Activated CD4-positive, alpha-beta memory T cell treated with anti-CD3 and anti-CD28 coated beads for 36 hours (primary cell): ENCODE measurements around the gene CABP4. TPM values are rescaled to one million over a fixed set of nuclear protein-coding genes. Genes with fewer than 3 reads are reported as not detected.
A peak's percentile ranks its signal among the peaks of the same experiment; 100 is the strongest.

ENCODE experiments used
- CTCF ChIA-PET: fragments of 350-600 bp; sonication (Branson Sonifier 250); formaldehyde crosslinking; loops from one replicate; lab custom pipeline; 2021; ENCODE audit warnings: antibody characterized with exemption, inconsistent platforms; lab: Charles Lee
- POLR2A ChIA-PET: fragments of 350-600 bp; sonication (Branson Sonifier 250); formaldehyde crosslinking; loops from one replicate; lab custom pipeline; 2021; ENCODE audit warnings: antibody characterized with exemption; lab: Charles Lee
- DNase-seq: peaks from one replicate; pipeline ENCODE4 v3.0.0-alpha.2; 2020
- H3K27ac Mint-ChIP-seq: one replicate; pipeline ENCODE4 v1.8.0; 2021; ENCODE audit warnings: mixed read lengths
- H3K27me3 Mint-ChIP-seq: one replicate; pipeline ENCODE4 v1.8.0; 2021; ENCODE audit warnings: mixed read lengths
- H3K36me3 Mint-ChIP-seq: one replicate; pipeline ENCODE4 v1.8.0; 2021; ENCODE audit warnings: mixed read lengths
- H3K4me1 Mint-ChIP-seq: one replicate; pipeline ENCODE4 v1.8.0; 2021; ENCODE audit warnings: low read depth, mixed read lengths
- H3K4me3 Mint-ChIP-seq: one replicate; pipeline ENCODE4 v1.8.0; 2021; ENCODE audit warnings: mild to moderate bottlenecking, mixed read lengths
- H3K9me3 Mint-ChIP-seq: one replicate; pipeline ENCODE4 v1.8.0; 2021; ENCODE audit warnings: mixed read lengths
- intact Hi-C: fragments of 100-400 bp; cut with micrococcal nuclease; formaldehyde crosslinking; loops from one replicate; pipeline ENCODE4 v1.15.1; 2023
- total RNA-seq, 2 experiments: library from RNA; stranded (reverse); gene quantifications; one replicate each; pipeline ENCODE4 v1.2.3, GENCODE V29; 2021

The CABP4 gene
- total RNA-seq: 1 to 10 TPM; 1.0 to 1.2 TPM

- no peak for DNase-seq
- Mint-ChIP-seq H3K36me3 (no peaks in the 10 kb centered on the region), H3K4me1 (peaks cover 5% of the 10 kb centered on the region), H3K9me3 (no peaks in the 10 kb centered on the region), H3K27me3 (no peaks in the 10 kb centered on the region), H3K4me3 (no peak within 1 kb of the TSS), H3K27ac (no peak within 1 kb of the TSS)
- intact Hi-C loops: no loop called here
- POLR2A ChIA-PET: no interaction called here
- CTCF ChIA-PET: no interaction called here
These were observed at the start of gene CABP4 for GRCh38 chr11:67455054-67455453. TSS of gene CABP4 (plus strand) at chr11:67455354. CDS start at chr11:67455424, 70 bp downstream.

GRCh38 chr11:67405688-67406339 lies 49.3 kb upstream of the CABP4 start:
- ChIA-PET POLR2A (interaction anchor here (0.6 to 6.6 kb wide), 8 partner anchors 10 to 80 kb away, joined by 3 to 68 read pairs (median 8); partner anchors contain the start of genes CARNS1, PTPRCAP, RAD9A and RPS6KB2), CTCF (interaction anchor here (0.8 to 5.7 kb wide), 7 partner anchors 11 to 138 kb away, joined by 3 to 46 read pairs (median 3); partner anchors contain the start of gene PTPRCAP)
- intact Hi-C loops: loop anchor here (2.0 kb wide), 1 partner anchor 31 kb away; the partner anchor contains the start of gene PTPRCAP
- no peaks in the 10 kb centered on the region for H3K9me3 Mint-ChIP-seq
- H3K4me1 Mint-ChIP-seq: peaks cover 67% of the 10 kb centered on the region
- DNase-seq: no peak
- peak overlapping the region; percentile 87 for H3K4me3 Mint-ChIP-seq
- peaks cover 46% of the 10 kb centered on the region for H3K36me3 Mint-ChIP-seq
- H3K27ac Mint-ChIP-seq: peak overlapping the region; percentile 93
- H3K27me3 Mint-ChIP-seq: no peaks in the 10 kb centered on the region

GRCh38 chr11:67406420-67406968 lies 48.7 kb upstream of the CABP4 start:
- POLR2A ChIA-PET: interaction anchor here (1.1 to 3.5 kb wide), 6 partner anchors 12 to 78 kb away, joined by 3 to 22 read pairs (median 7); partner anchors contain the start of genes PTPRCAP and RPS6KB2
- Mint-ChIP-seq H3K9me3 (no peaks in the 10 kb centered on the region), H3K27ac (peak overlapping the region; percentile 93), H3K27me3 (no peaks in the 10 kb centered on the region), H3K4me3 (peak overlapping the region; percentile 87), H3K4me1 (peaks cover 74% of the 10 kb centered on the region), H3K36me3 (peaks cover 46% of the 10 kb centered on the region)
- intact Hi-C loops: no loop called here
- no peak for DNase-seq
- CTCF ChIA-PET: interaction anchor here (0.8 to 1.6 kb wide), 6 partner anchors 12 to 59 kb away, joined by 3 to 7 read pairs (median 3); no protein-coding TSS in a partner anchor

- peak; percentile 50 for DNase-seq
- peak overlapping the region; percentile 93 for H3K27ac Mint-ChIP-seq
- intact Hi-C loops: no loop called here
- POLR2A ChIA-PET: interaction anchor here (1.1 to 3.5 kb wide), 8 partner anchors 11 to 78 kb away, joined by 3 to 22 read pairs (median 6); partner anchors contain the start of genes POLD4, PTPRCAP, RPS6KB2 and TMEM134
- H3K9me3 Mint-ChIP-seq: no peaks in the 10 kb centered on the region
- CTCF ChIA-PET: interaction anchor here (0.8 to 1.6 kb wide), 6 partner anchors 11 to 58 kb away, joined by 3 to 7 read pairs (median 3); no protein-coding TSS in a partner anchor
- H3K4me3 Mint-ChIP-seq: peak overlapping the region; percentile 87
- no peaks in the 10 kb centered on the region for H3K27me3 Mint-ChIP-seq
- peaks cover 78% of the 10 kb centered on the region for H3K4me1 Mint-ChIP-seq
- peaks cover 46% of the 10 kb centered on the region for H3K36me3 Mint-ChIP-seq
These were observed 48.0 kb upstream of the CABP4 start for GRCh38 chr11:67406969-67407687.

GRCh38 chr11:67407688-67408163 lies 47.4 kb upstream of the CABP4 start:
- CTCF ChIA-PET: interaction anchor here (1.1 to 1.6 kb wide), 4 partner anchors 11 to 56 kb away, joined by 3 to 7 read pairs (median 4); no protein-coding TSS in a partner anchor
- POLR2A ChIA-PET: interaction anchor here (1.1 to 3.5 kb wide), 8 partner anchors 10 to 77 kb away, joined by 3 to 22 read pairs (median 6); partner anchors contain the start of genes POLD4, PTPRCAP, RPS6KB2 and TMEM134
- no peak for DNase-seq
- Mint-ChIP-seq H3K4me3 (peak overlapping the region; percentile 87), H3K36me3 (peaks cover 46% of the 10 kb centered on the region), H3K27ac (peak overlapping the region; percentile 93), H3K27me3 (no peaks in the 10 kb centered on the region), H3K9me3 (no peaks in the 10 kb centered on the region), H3K4me1 (peaks cover 80% of the 10 kb centered on the region)
- intact Hi-C loops: no loop called here

GRCh38 chr11:67408437-67409200 lies 46.5 kb upstream of the CABP4 start:
- Mint-ChIP-seq H3K36me3 (peaks cover 46% of the 10 kb centered on the region), H3K27ac (peak overlapping the region; percentile 93), H3K27me3 (no peaks in the 10 kb centered on the region), H3K4me3 (peak overlapping the region; percentile 87), H3K9me3 (no peaks in the 10 kb centered on the region), H3K4me1 (peaks cover 81% of the 10 kb centered on the region)
- CTCF ChIA-PET: interaction anchor here (0.9 kb wide), 1 partner anchor 30 kb away, joined by 6 read pairs; no protein-coding TSS in a partner anchor
- POLR2A ChIA-PET: interaction anchor here (1.4 to 3.5 kb wide), 8 partner anchors 10 to 79 kb away, joined by 3 to 22 read pairs (median 6); partner anchors contain the start of genes POLD4, PTPRCAP and TMEM134
- intact Hi-C loops: no loop called here
- DNase-seq: peak; percentile 52

GRCh38 chr11:67409261-67409666 lies 45.9 kb upstream of the CABP4 start:
- Mint-ChIP-seq H3K4me3 (peak overlapping the region; percentile 87), H3K4me1 (peaks cover 81% of the 10 kb centered on the region), H3K9me3 (no peaks in the 10 kb centered on the region), H3K27ac (peak overlapping the region; percentile 93), H3K36me3 (peaks cover 44% of the 10 kb centered on the region), H3K27me3 (no peaks in the 10 kb centered on the region)
- peak; percentile 86 for DNase-seq
- intact Hi-C loops: no loop called here
- ChIA-PET CTCF (no interaction called here), POLR2A (interaction anchor here (1.4 to 3.5 kb wide), 5 partner anchors 9 to 79 kb away, joined by 3 to 22 read pairs (median 11); partner anchors contain the start of gene PTPRCAP)

DNA sequence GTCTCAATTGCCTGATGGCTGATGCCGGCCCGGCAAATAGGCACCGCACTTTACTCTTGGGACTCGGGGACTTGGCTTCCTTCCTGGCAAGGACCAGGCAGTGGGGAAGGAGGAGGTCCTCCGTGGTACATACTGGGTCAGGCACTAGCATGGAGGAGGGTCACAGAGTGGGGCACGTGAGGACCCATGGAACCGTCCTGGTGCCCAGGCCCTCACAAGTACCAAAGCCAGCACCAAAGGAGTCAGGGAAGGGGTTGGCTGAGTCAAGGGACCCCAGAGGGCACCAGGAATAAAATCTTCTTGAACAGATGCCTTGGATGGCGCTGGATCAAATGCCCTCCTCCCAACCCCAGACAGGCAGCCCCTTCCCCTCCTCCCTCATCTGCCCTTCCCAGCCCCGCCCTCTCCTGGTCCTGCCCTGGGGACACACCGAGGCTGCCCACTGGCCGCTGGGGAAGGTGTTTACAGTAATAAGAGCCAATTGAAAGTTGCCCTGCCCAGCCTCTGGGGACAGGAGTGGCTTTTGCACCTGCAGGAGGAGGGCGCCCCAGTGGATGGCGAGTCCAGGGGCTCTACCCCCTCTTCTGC lies 45.3 kb upstream of the CABP4 start:
- peaks cover 39% of the 10 kb centered on the region for H3K36me3 Mint-ChIP-seq

DNA sequence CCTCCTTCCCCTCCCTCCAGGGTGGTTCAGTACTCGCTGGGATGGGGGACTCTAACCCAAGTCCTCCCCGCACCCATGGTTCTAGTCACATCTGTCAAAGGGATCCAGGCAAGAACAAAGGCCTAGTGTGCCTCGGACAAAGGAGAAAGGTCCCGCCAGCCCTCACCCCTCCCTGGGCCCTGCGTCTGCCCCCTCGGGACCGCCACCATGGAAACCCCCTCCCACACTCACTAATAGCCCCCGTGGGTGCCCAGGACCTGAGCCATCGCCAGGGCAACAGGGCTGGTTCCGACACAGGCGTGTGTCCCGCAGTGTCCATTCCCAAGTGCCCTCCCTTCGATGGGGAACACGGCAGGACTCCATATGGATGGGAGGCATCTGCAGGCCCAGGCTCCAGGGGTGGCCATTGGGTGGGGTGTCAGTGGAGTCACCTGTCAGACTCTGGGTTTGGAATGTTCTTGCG lies 44.8 kb upstream of the CABP4 start:
- no peaks in the 10 kb centered on the region for H3K27me3 Mint-ChIP-seq
- POLR2A ChIA-PET: interaction anchor here (1.9 kb wide), 1 partner anchor 10 kb away, joined by 6 read pairs; no protein-coding TSS in a partner anchor

More for the DNA sequence above, 45.3 kb upstream of the CABP4 start:
- Mint-ChIP-seq H3K4me3 (peak overlapping the region; percentile 71), H3K27me3 (no peaks in the 10 kb centered on the region), H3K4me1 (peaks cover 81% of the 10 kb centered on the region), H3K27ac (peak overlapping the region; percentile 90), H3K9me3 (no peaks in the 10 kb centered on the region)
- ChIA-PET POLR2A (interaction anchor here (1.4 to 3.5 kb wide), 4 partner anchors 9 to 78 kb away, joined by 3 to 21 read pairs (median 8); no protein-coding TSS in a partner anchor), CTCF (no interaction called here)
- no peak for DNase-seq
- intact Hi-C loops: no loop called here

More for the DNA sequence above, 44.8 kb upstream of the CABP4 start:
- peak overlapping the region; percentile 90 for H3K27ac Mint-ChIP-seq
- H3K36me3 Mint-ChIP-seq: peaks cover 34% of the 10 kb centered on the region
- intact Hi-C loops: no loop called here
- no peaks in the 10 kb centered on the region for H3K9me3 Mint-ChIP-seq
- CTCF ChIA-PET: no interaction called here
- H3K4me1 Mint-ChIP-seq: peaks cover 78% of the 10 kb centered on the region
- DNase-seq: no peak
- peak overlapping the region; percentile 71 for H3K4me3 Mint-ChIP-seq
